Measurements from ENCODE around the gene CABCOCO1. TPM values are rescaled to one million over a fixed set of nuclear protein-coding genes. Genes with fewer than 3 reads are reported as not detected.

The CABCOCO1 gene
- total and polyA plus RNA-seq, 9 of the 15 experiments (the other 6 are each of a cell fraction or from before 2014, with no cell fraction given), result 0.04 TPM; not detected in 8

GRCh38 chr10:61655335-61655851, 7.3 kb upstream of the CABCOCO1 start (continued):
- TF ChIP-seq PREB (CRISPR knock-in tag; IDR thresholded peaks at IDR 0.05) (no peak), ZNF134 (CRISPR knock-in tag; conservative IDR thresholded peaks at IDR 0.05) (no peak), JUND (IDR thresholded peaks at IDR 0.05; ENCODE audit: borderline replicate concordance, low read depth, low read length) (0 out of 2 replicates have a peak, but pooled peaks have one; percentile 46), JUND (tag; IDR thresholded peaks at IDR 0.05; ENCODE audit: borderline replicate concordance, low read depth, low read length) (peak; percentile 81; the same call in 1 of the 3 replicates), NKRF (IDR thresholded peaks at IDR 0.05; ENCODE audit: borderline replicate concordance) (no peak), CBX2 (IDR thresholded peaks at IDR 0.05; ENCODE audit: insufficient read depth, low read length, poor library complexity, severe bottlenecking) (no peak), SMAD4 (CRISPR knock-in tag; conservative IDR thresholded peaks at IDR 0.05) (peak; percentile 76), ETS2 (tag; IDR thresholded peaks at IDR 0.05; ENCODE audit: borderline replicate concordance, poor library complexity, severe bottlenecking) (no peak), ZNF609 (CRISPR knock-in tag; IDR thresholded peaks at IDR 0.05; ENCODE audit: borderline replicate concordance) (no peak), MBD1 (CRISPR knock-in tag; IDR thresholded peaks at IDR 0.05) (no peak), RAD51 (IDR thresholded peaks at IDR 0.05; ENCODE audit: borderline replicate concordance, low read depth) (no peak), CEBPZ (IDR thresholded peaks at IDR 0.05; ENCODE audit: borderline replicate concordance, low read depth, low read length) (no peak), ZNF347 (CRISPR knock-in tag; IDR thresholded peaks at IDR 0.05; ENCODE audit: low read depth) (no peak)

Data from K562 (cell line).